Natural killer cell treated with Interleukin-12 subunit alpha and Interleukin-12 subunit beta and Interleukin-15 and Interleukin-18, amount 100 ng/mL, for 72 hours (primary cell): ENCODE measurements around the gene SRPX. TPM values are rescaled to one million over a fixed set of nuclear protein-coding genes. Genes with fewer than 3 reads are reported as not detected.

Source experiments
- ATAC-seq, 2 donors: fragments of 150-1000 bp; cut with Tn5 transposase in 1 of 2; sonication (Bioruptor Pico), chemical (Tn5 transposase) in 1 of 2; 2 replicates each; pipeline ENCODE4 v1.10.0; 2021
- DNase-seq: peaks from one replicate; pipeline ENCODE4 v3.0.0; 2022; ENCODE audit warnings: low spot score
- H3K27ac Mint-ChIP-seq, 2 donors: 1 replicate in 1 of 2; 2 replicates in 1 of 2; pipeline ENCODE4 v1.8.0; 2022; ENCODE audit warnings: mixed read lengths in 2 of 2, mild to moderate bottlenecking in 1 of 2, moderate library complexity in 1 of 2
- H3K27me3 Mint-ChIP-seq, 2 donors: 1 replicate in 1 of 2; 2 replicates in 1 of 2; pipeline ENCODE4 v1.8.0; 2022; ENCODE audit warnings: mixed read lengths in 2 of 2
- H3K36me3 Mint-ChIP-seq: one replicate; pipeline ENCODE4 v1.8.0; 2022; ENCODE audit warnings: mixed read lengths
- H3K4me1 Mint-ChIP-seq, 2 donors: 1 replicate in 1 of 2; 2 replicates in 1 of 2; pipeline ENCODE4 v1.8.0; 2022; ENCODE audit warnings: low read depth in 2 of 2, mixed read lengths in 2 of 2, mild to moderate bottlenecking in 1 of 2
- H3K4me3 Mint-ChIP-seq: one replicate; pipeline ENCODE4 v1.8.0; 2022; ENCODE audit warnings: mixed read lengths
- H3K9me3 Mint-ChIP-seq: 2 replicates; pipeline ENCODE4 v1.8.0; 2022; ENCODE audit warnings: mixed read lengths
- total RNA-seq, 2 donors: library from RNA; stranded (reverse); gene quantifications; one replicate each; pipeline ENCODE4 v1.2.3, GENCODE V29; 2022

The SRPX gene
- total RNA-seq, 2 donors from 2014 or later, result not detected

DNA sequence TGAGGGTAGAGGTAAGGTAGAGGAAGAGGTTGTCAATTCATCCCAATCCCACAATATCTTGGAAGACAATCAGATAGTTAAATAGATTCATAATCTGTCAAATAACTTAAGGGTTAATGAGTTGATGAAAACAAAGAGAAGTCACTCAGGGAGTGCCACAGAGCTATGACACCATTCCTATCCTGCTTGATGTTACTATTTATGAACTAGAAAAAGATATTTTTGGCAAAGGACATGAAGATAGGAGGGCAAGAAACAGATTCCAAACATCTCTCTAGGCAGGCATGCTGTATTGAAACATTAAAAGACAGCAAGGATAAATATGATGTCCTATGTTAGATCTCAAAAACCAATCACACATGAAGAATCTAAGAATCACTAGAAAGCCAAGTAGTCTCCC lies 3.5 kb upstream of the SRPX start:
- Mint-ChIP-seq H3K9me3 (no peaks in the 10 kb centered on the region), H3K36me3 (no peaks in the 10 kb centered on the region), H3K27ac (no peak overlapping the region), H3K27me3 (peaks cover 13 to 33% of the 10 kb centered on the region in 2 donors), H3K4me3 (no peak overlapping the region), H3K4me1 (no peaks in the 10 kb centered on the region)
- ATAC-seq (no peak), DNase-seq (no peak)

DNA sequence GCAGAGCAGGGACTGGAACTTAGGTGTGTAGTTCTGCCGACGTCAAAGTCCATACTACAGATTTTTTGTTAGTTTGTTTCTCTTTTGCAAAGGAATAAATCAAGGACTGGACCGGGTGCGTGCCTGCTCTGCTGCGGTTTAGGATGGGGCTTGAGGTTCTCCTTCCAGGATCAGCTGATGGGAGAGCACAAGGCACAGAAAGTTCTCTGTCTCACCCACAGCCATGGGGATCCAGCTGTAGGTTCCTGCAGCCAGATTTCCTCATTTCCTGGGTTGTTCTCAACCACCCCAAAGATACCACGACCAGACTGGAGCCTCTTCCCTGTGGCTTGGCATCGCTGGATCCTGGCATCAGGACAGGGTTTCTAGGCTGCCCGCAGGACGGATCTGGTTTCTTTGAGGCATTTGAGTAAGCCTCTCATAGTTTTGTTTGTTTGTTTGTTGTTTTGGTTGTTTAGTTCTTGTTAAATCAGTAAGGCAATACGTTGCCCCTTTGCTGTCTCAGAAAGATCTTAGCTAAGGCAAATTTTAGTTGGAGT lies 789 bp upstream of the SRPX start:
- no peaks in the 10 kb centered on the region for H3K9me3 Mint-ChIP-seq
- ATAC-seq (no peak), DNase-seq (no peak)
- H3K36me3 Mint-ChIP-seq, result no peaks in the 10 kb centered on the region
- no peak overlapping the region for H3K4me3 Mint-ChIP-seq
- no peak overlapping the region for H3K27ac Mint-ChIP-seq
- peaks cover 19 to 37% of the 10 kb centered on the region in 2 donors for H3K27me3 Mint-ChIP-seq
- H3K4me1 Mint-ChIP-seq, result no peaks in the 10 kb centered on the region

DNA sequence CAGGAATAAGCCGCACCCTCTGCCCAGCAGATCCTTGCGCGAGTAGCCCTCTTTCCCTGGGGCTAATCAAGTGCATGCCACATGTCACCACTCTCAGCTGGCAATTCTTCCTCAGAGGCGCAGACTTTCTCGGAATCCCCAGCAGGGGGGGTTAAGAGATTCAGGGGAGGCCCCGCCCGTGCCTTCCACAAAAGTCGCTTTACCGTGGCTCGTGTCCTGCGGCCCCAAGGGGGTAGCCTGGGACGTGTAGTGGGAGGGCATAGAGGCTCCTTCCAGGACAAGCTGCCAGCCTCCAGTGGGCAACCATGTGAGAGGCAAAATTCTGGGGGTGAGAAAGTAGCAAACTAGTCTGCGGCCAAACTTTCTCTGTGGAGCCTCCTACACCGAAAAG lies 652 bp downstream of the SRPX start:
- Mint-ChIP-seq H3K4me3 (no peak overlapping the region), H3K36me3 (no peaks in the 10 kb centered on the region), H3K27ac (no peak overlapping the region), H3K27me3 (peaks cover 19 to 33% of the 10 kb centered on the region in 2 donors), H3K4me1 (no peaks in the 10 kb centered on the region), H3K9me3 (no peaks in the 10 kb centered on the region)
- DNase-seq (no peak), ATAC-seq (no peak)

GRCh38 chrX:38216642-38217041 lies 4.0 kb downstream of the SRPX start:
- H3K27me3 Mint-ChIP-seq, result peaks cover 14 to 23% of the 10 kb centered on the region in 2 donors
- no peaks in the 10 kb centered on the region for H3K4me1 Mint-ChIP-seq
- no peak overlapping the region for H3K4me3 Mint-ChIP-seq
- H3K27ac Mint-ChIP-seq, result no peak overlapping the region
- no peak for DNase-seq
- no peak for ATAC-seq
- H3K36me3 Mint-ChIP-seq, result no peaks in the 10 kb centered on the region
- H3K9me3 Mint-ChIP-seq, result no peaks in the 10 kb centered on the region

- Mint-ChIP-seq H3K4me1 (no peaks in the 10 kb centered on the region), H3K9me3 (no peaks in the 10 kb centered on the region), H3K4me3 (no peak overlapping the region), H3K27me3 (peaks cover 6 to 17% of the 10 kb centered on the region in 2 donors), H3K27ac (no peak overlapping the region), H3K36me3 (no peaks in the 10 kb centered on the region)
- ATAC-seq (no peak), DNase-seq (no peak)
Measured at GRCh38 chrX:38214551-38215531, 5.8 kb downstream of the SRPX start.

GRCh38 chrX:38214044-38214443 lies 6.6 kb downstream of the SRPX start:
- Mint-ChIP-seq H3K4me1 (no peaks in the 10 kb centered on the region), H3K36me3 (no peaks in the 10 kb centered on the region), H3K9me3 (no peaks in the 10 kb centered on the region), H3K4me3 (no peak overlapping the region), H3K27me3 (peaks cover 6 to 17% of the 10 kb centered on the region in 2 donors), H3K27ac (no peak overlapping the region)
- DNase-seq (no peak), ATAC-seq (no peak)

GRCh38 chrX:38211891-38212635 lies 8.6 kb downstream of the SRPX start:
- H3K9me3 Mint-ChIP-seq, result no peaks in the 10 kb centered on the region

DNA sequence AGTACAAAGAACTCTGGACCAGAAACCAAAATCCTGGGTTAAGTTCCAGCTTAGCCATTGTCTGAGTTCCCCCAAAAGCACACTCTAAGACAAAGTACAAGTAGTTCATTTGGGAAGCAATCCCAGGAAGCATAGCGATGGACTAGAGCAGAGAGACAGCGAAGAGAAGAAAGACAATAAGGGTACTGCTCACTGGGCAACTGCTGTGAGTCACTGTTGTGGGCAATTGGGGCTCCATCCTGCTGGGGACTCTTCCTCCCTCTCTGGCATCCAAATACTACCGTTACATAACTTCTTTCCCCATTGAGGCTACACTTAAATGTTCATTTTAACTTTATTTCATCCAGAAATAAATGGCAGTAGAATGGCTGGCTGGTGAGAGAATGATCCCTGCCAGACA lies 14.1 kb downstream of the SRPX start:
- no peak for ATAC-seq
- Mint-ChIP-seq H3K9me3 (no peaks in the 10 kb centered on the region), H3K27me3 (peaks cover 7 to 10% of the 10 kb centered on the region in 2 donors), H3K4me3 (no peak overlapping the region), H3K36me3 (no peaks in the 10 kb centered on the region), H3K4me1 (no peaks in the 10 kb centered on the region), H3K27ac (no peak overlapping the region)
- DNase-seq, result no peak

More at GRCh38 chrX:38211891-38212635, 8.6 kb downstream of the SRPX start:
- Mint-ChIP-seq H3K27me3 (peaks cover 0 to 6% of the 10 kb centered on the region in 2 donors), H3K36me3 (no peaks in the 10 kb centered on the region), H3K4me3 (no peak overlapping the region), H3K27ac (no peak overlapping the region), H3K4me1 (no peaks in the 10 kb centered on the region)
- DNase-seq, result no peak
- no peak for ATAC-seq

DNA sequence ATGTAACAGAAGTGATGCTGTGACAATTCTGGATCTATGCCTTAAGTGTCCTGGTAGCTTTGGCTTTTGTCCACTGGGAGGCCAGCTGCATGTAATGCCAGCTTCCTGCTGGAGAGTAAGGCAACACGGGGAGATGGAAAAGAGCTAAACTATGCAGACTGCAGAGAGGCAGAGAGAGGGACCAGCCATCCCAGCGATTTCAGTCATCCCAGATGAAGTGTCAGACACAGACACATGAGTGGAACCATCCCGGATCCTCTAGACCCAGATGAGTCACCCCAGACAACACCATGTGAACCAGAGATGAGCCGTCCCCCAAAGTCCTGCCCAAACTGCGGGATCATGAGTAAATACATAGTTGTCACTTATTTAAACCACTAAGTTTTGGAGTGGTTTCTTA lies 14.6 kb downstream of the SRPX start:
- H3K9me3 Mint-ChIP-seq, result no peaks in the 10 kb centered on the region
- no peak overlapping the region for H3K4me3 Mint-ChIP-seq
- H3K36me3 Mint-ChIP-seq, result no peaks in the 10 kb centered on the region
- ATAC-seq (no peak), DNase-seq (no peak)
- no peaks in the 10 kb centered on the region for H3K4me1 Mint-ChIP-seq
- peaks cover 7 to 11% of the 10 kb centered on the region in 2 donors for H3K27me3 Mint-ChIP-seq
- H3K27ac Mint-ChIP-seq, result no peak overlapping the region

GRCh38 chrX:38205039-38205438 lies 15.6 kb downstream of the SRPX start:
- Mint-ChIP-seq H3K36me3 (no peaks in the 10 kb centered on the region), H3K27me3 (peaks cover 7 to 17% of the 10 kb centered on the region in 2 donors), H3K4me1 (no peaks in the 10 kb centered on the region), H3K27ac (no peak overlapping the region), H3K4me3 (no peak overlapping the region), H3K9me3 (no peaks in the 10 kb centered on the region)
- no peak for DNase-seq
- no peak for ATAC-seq

GRCh38 chrX:38192007-38192810 lies 28.5 kb downstream of the SRPX start:
- Mint-ChIP-seq H3K27ac (no peak overlapping the region), H3K27me3 (peaks cover 15 to 26% of the 10 kb centered on the region in 2 donors), H3K9me3 (no peaks in the 10 kb centered on the region), H3K36me3 (no peaks in the 10 kb centered on the region), H3K4me3 (no peak overlapping the region), H3K4me1 (no peaks in the 10 kb centered on the region)
- DNase-seq (no peak), ATAC-seq (no peak)

DNA sequence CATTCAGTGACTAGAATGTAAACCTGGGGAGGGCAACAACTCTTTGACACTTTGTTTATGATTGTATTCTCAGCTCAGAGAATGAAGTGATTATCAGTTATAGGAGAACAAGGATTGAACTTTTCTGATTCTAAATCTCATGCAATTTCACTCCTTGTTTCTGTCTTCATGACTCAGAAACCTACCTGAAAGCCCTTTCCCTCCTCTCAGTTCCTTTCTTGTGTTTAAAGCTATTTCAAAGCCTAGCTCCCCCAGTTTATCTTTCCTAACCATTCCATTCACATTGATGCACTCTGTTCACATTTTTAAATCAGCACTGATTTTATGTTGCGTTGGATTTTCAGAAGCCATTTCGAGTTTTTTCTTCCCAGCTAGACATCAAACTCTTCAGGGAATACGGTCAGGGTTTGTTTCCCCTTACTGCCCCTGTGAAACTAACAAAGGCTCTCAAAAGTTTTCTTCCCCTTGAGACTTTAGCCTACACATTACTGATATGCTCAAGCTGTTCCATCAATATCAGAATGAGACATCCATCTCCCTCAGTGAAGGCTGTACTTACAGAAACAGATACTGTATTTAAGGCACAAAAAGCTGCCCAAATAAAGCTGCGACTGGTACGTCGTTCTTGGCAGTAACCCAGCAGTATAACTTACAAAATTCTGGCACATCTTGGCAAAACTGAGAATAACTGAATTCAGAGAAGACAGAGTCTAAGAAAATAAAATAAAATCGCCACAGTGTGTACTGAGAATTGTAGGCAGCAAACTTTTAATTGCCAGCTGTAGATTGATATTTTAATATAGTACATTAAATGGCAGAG lies 31.0 kb downstream of the SRPX start:
- ATAC-seq (no peak), DNase-seq (no peak)
- H3K4me3 Mint-ChIP-seq, result no peak overlapping the region
- H3K27ac Mint-ChIP-seq, result no peak overlapping the region
- no peaks in the 10 kb centered on the region for H3K9me3 Mint-ChIP-seq
- H3K36me3 Mint-ChIP-seq, result no peaks in the 10 kb centered on the region
- no peaks in the 10 kb centered on the region for H3K4me1 Mint-ChIP-seq
- peaks cover 22 to 27% of the 10 kb centered on the region in 2 donors for H3K27me3 Mint-ChIP-seq

GRCh38 chrX:38183596-38183995 lies 37.1 kb downstream of the SRPX start:
- Mint-ChIP-seq H3K36me3 (no peaks in the 10 kb centered on the region), H3K27me3 (peaks cover 14 to 28% of the 10 kb centered on the region in 2 donors)
- no peak for ATAC-seq

More at GRCh38 chrX:38183596-38183995, 37.1 kb downstream of the SRPX start:
- H3K27ac Mint-ChIP-seq, result no peak overlapping the region
- no peak for DNase-seq
- no peak overlapping the region for H3K4me3 Mint-ChIP-seq
- no peaks in the 10 kb centered on the region for H3K4me1 Mint-ChIP-seq
- no peaks in the 10 kb centered on the region for H3K9me3 Mint-ChIP-seq
